Measurements from ENCODE around the gene ACACB.

ACACB gene

GRCh38 chr12:109110988-109111495 is 5.3 kb upstream of the ACACB start:
- peak; percentile 88 for DNase-seq (ENCODE audit: low read depth)

GRCh38 chr12:109112720-109113465 is 3.5 kb upstream of the ACACB start:
- no peak for DNase-seq (ENCODE audit: low read depth)

GRCh38 chr12:109113661-109114321 is 2.6 kb upstream of the ACACB start:
- DNase-seq (ENCODE audit: low read depth) = no peak

DNA sequence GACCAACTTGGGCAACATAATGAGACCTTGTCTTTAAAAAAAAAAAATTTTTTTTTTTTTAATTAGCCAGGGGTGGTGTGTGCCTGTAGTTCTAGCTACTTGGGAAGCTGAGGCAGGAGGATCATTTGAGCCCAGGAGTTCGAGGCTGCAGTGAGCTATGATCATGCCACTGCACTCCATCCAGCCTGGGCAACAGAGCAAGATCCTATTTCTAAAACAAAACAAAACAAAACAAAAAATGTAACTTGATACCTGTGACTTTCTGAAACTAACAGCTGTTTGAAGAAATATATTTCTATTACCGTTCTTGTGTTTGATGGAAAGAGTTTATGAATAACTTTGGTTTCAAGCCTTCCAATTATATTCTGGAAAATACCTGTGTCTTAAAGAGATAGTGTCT is 1.7 kb upstream of the ACACB start:
- no peak for DNase-seq (ENCODE audit: low read depth)

GRCh38 chr12:109115404-109115757 is 1.0 kb upstream of the ACACB start:
- no peak for DNase-seq (ENCODE audit: low read depth)

GRCh38 chr12:109116611-109116949 is 193 bp downstream of the ACACB start:
- no peak for DNase-seq (ENCODE audit: low read depth)

DNA sequence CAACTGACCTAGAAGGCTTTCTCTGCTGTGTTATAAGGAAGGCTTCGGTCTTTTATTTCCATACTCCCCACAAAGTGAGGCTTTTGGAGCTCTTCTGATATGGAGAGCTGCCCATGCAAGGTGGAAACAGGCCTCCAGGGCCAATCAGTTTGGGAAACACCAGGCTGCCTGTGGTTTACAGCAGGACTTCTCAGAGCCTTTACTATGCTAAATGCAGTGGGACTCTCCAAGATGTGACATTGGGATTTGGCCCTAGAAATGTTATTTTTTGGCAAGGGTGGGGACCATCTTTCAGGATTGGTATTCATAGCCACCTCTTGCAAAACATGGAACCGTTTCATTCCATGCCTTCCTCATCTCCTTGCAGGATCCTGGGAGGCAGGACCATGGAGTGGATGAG is 3.7 kb downstream of the ACACB start:
- DNase-seq (ENCODE audit: low read depth) = no peak

DNA sequence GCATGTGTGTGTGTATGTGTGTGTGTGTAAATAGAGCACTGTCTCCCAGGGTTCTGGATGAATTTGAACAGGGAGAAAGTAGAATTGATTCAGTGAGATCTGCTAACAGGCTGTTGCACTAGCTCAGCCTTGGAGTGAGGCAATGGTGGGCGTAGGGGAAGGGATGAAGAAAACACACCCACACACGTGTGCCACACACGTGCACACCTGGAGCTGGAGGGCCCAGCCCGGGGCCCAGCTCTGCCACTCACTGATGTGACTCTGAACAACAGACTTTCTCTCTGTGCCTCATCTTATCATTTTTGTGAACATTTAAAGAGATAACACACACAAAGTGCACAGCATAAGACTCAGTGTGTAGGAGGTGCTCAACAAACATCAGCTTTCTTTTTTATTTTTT is 4.2 kb downstream of the ACACB start:
- no peak for DNase-seq (ENCODE audit: low read depth)

DNA sequence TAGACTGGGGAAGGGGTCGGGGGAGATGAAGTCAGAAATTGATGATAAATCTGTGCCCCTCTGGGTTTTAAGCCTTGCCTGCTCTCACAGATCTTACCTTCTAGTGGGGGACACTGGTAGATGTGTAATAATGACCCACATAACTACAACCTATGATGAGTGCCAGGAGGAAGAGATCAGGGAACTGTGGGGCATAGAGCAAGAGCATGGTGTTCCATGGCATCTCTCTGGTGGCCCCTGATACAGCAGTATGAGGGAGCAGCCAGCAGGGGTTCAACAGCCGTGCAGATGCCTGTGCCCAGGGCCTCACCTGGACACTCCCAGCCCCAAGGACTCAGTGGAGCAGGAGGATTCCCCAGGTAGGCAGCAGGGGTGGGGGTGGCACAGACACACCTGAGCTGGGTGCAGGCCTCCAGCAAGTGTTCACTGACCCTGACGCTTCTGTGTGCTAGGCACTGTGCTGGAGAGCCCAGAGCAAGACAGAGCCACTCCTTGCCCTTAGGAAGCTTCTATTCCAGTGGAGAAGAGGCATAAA is 5.0 kb downstream of the ACACB start:
- DNase-seq (ENCODE audit: low read depth) = no peak

- DNase-seq (ENCODE audit: low read depth) = no peak
Measured at GRCh38 chr12:109124878-109125648, 8.7 kb downstream of the ACACB start.

GRCh38 chr12:109125791-109126190 is 9.4 kb downstream of the ACACB start:
- no peak for DNase-seq (ENCODE audit: low read depth)

DNA sequence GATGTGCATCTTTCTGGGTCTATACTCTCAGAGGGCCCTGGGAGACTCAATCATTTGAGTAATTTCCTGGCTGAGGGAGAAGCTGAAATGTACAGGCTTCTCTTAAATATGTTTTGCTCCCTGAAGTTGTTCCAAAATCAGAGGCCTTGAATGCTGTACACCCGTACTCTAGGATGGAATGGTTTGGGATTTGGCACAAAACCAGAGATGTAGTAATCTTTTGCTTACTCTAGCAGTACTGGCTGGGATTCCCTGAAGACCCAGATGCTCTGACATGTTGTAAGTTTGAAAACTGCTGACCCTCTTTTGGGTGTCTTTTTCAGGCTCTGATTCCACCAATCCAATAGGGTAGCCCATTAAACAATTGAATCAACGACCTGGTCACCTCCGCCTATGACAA is 10.4 kb downstream of the ACACB start:
- no peak for DNase-seq (ENCODE audit: low read depth)

- DNase-seq (ENCODE audit: low read depth) = no peak
Measured at GRCh38 chr12:109127533-109128242, 11.3 kb downstream of the ACACB start.

DNA sequence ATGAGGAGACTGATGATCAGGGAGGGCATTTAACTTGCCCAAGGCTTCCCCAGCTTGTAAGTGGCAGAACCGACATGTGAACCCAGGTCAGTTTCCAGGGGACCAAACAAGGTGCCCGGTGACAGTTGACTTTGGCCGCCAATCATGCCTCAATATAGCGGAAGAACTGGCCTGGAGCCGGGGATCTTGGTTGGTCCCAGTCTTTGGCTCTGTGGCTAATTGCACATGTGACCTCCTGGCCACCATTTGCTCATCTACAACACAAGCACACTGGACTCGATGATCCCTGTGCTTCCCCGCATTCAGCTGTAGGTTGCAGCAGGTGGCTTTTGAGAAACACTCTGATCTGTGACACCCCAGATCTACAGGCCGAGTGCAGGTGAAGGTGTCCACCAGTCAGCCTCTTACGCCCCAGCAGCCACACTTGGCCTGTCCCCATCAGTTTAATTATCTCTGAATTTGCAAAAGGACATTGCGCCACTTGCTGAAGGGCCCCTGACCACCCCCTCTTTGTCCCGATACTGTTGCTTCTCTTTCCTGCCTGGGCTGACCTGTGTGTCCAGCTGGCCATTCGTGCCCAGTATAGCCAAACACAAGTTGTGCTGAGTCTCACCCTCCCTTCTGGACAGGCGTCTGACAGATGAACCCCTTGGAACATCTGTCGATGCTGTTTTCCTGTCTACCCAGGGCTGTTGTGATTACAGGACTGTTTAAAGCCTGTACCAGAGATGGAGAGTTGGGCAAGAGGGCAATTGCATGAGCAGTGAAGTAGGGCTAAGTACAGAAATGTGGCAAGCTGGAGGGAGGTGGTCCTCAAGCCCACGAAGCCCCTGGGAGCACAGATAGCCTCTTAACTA is 14.1 kb downstream of the ACACB start:
- DNase-seq (ENCODE audit: low read depth) = no peak

- peak; percentile 14 for DNase-seq (ENCODE audit: low read depth)
Measured at GRCh38 chr12:109131154-109132050, 15.0 kb downstream of the ACACB start.

DNA sequence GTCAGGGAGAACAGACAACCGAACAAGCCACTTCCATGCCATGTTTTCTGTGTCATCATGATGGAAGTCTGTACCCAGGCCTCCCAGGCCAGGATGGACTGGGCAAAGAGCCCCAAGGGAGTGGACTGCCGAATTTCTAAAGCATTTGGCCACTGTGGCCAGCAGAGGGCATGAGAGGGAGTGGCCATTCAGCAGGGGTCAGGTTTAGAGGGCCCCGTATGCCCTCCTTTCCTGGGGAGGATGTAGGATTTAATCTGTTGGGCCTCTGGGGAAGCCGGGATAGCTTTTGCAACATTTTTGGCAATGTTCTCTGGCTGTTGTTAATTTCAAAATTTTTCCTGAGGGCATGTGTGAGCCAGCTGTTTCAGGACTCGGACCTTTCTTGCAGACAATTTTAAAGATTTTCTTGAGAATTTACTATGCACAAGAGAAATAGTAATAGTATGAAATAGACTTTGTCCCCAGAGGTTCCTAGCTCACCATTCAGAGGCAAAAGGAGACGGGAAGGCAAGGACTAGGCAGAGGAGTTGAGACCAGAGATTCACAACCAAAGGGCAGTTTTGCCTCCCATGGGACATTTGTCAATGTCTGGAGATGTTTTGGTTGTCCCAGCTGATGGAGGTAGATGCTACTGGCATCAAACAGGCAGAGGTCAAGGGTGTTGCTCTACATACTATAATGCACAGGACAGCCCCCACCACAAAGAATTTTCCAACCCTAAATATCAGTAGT is 18.0 kb downstream of the ACACB start:
- peak; percentile 38 for DNase-seq (ENCODE audit: low read depth)

- no peak for DNase-seq (ENCODE audit: low read depth)
Measured at GRCh38 chr12:109137055-109137454, 20.7 kb downstream of the ACACB start.

- DNase-seq (ENCODE audit: low read depth) = no peak
Measured at GRCh38 chr12:109139360-109139759, 23.0 kb downstream of the ACACB start.

- DNase-seq (ENCODE audit: low read depth) = no peak
Measured at GRCh38 chr12:109139791-109140190, 23.4 kb downstream of the ACACB start.

Data from EH (cell line).